ENCODE measurements around the gene TMEM245. TPM values are rescaled to one million over a fixed set of nuclear protein-coding genes. Genes with fewer than 3 reads are reported as not detected.
A peak's percentile ranks its signal among the peaks of the same experiment; 100 is the strongest.
"Not testable (repeated sequence)": the region's sequence is repeated elsewhere in the genome, so short reads cannot be mapped to it uniquely, and the experiment has no call there.

TMEM245 gene
- total RNA-seq, 2 experiments from 2014 or later: 25.9 to 39.2 TPM

- Mint-ChIP-seq H3K9me3 (ENCODE audit: low read depth) (peaks cover 10% of the 10 kb centered on the region), H3K27me3 (peaks cover 19% of the 10 kb centered on the region), H3K27ac (no peak overlapping the region), H3K4me1 (no peaks in the 10 kb centered on the region), H3K4me3 (no peak overlapping the region), H3K36me3 (no peaks in the 10 kb centered on the region)
- ATAC-seq (no peak), DNase-seq (no peak)
- CTCF ChIA-PET: no interaction called here
These were observed 30.0 kb upstream of the TMEM245 start for GRCh38 chr9:109149722-109150121.

- peaks cover 13% of the 10 kb centered on the region for H3K27me3 Mint-ChIP-seq
- no peaks in the 10 kb centered on the region for H3K36me3 Mint-ChIP-seq
- H3K9me3 Mint-ChIP-seq (ENCODE audit: low read depth): peaks cover 8% of the 10 kb centered on the region
- H3K27ac Mint-ChIP-seq: no peak overlapping the region
- no peak for DNase-seq
- CTCF ChIA-PET: no interaction called here
- ATAC-seq: no peak
- no peak overlapping the region for H3K4me3 Mint-ChIP-seq
- H3K4me1 Mint-ChIP-seq: peaks cover 2% of the 10 kb centered on the region
These were observed 29.3 kb upstream of the TMEM245 start for GRCh38 chr9:109149089-109149488.

GRCh38 chr9:109145051-109145450 is 25.3 kb upstream of the TMEM245 start:
- peaks cover 6% of the 10 kb centered on the region for H3K4me1 Mint-ChIP-seq
- peaks cover 17% of the 10 kb centered on the region for H3K27me3 Mint-ChIP-seq
- no peak for DNase-seq
- H3K27ac Mint-ChIP-seq: no peak overlapping the region
- no peaks in the 10 kb centered on the region for H3K9me3 Mint-ChIP-seq (ENCODE audit: low read depth)
- H3K36me3 Mint-ChIP-seq: no peaks in the 10 kb centered on the region
- no peak for ATAC-seq
- H3K4me3 Mint-ChIP-seq: no peak overlapping the region
- CTCF ChIA-PET: no interaction called here

DNA sequence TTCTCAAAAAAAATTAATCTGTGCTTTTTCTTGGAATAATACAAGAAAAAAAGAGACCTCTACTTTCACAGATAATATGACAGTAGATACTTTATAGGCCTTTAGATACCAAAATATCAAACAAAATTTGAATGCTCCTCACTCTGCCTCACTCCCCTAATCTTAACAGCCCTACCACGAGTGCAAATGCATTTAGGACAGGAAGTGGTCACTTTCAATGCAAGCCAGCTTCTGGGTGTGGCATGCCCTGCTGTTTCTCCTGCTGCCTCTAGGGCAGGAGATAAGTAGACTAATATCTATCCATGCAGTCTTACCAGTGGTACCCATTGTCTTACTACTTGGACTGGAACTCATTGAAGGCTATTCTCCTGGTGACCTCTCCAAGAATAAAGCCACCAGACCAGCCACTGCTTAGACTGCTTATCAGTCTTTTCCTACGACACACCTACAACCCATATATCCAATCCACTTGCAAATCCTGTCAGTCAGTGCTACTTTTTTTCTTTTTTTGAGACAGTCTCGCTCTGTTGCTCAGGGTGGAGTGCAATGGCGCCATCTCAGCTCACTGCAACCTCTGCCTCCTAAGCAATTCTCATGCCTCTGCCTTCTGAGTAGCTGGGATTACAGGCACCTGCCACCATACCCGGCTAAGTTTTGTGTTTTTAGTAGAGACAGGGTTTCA is 24.3 kb upstream of the TMEM245 start:
- Mint-ChIP-seq H3K4me1 (peaks cover 6% of the 10 kb centered on the region), H3K36me3 (no peaks in the 10 kb centered on the region), H3K4me3 (no peak overlapping the region), H3K27ac (peak overlapping the region; percentile 61), H3K27me3 (peaks cover 15% of the 10 kb centered on the region), H3K9me3 (ENCODE audit: low read depth) (no peaks in the 10 kb centered on the region)
- peak; percentile 97 for ATAC-seq
- CTCF ChIA-PET: no interaction called here
- peak; percentile 76 for DNase-seq

DNA sequence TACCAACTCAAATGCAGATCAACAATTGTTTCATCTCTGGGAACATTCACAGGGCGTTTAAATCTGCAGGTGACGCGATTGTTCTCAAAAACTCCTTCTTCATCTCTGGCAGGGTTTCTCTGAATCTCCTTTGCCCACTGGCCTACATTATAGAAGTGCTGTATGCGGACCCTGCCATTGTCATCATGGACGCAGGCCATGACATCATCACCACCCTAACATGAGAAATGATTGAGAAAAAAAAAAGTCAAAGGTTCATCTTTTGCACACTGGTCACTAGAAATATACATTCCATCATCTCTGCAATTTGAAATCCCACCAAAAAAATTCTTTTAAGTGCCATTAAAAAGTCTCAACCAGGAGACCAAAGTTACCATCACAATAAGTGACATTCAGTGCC is 21.6 kb upstream of the TMEM245 start:
- ATAC-seq (no peak), DNase-seq (no peak)
- CTCF ChIA-PET: no interaction called here
- no peaks in the 10 kb centered on the region for H3K36me3 Mint-ChIP-seq
- H3K27me3 Mint-ChIP-seq: peaks cover 8% of the 10 kb centered on the region
- H3K4me1 Mint-ChIP-seq: peaks cover 6% of the 10 kb centered on the region
- H3K9me3 Mint-ChIP-seq (ENCODE audit: low read depth): no peaks in the 10 kb centered on the region
- no peak overlapping the region for H3K27ac Mint-ChIP-seq
- no peak overlapping the region for H3K4me3 Mint-ChIP-seq

DNA sequence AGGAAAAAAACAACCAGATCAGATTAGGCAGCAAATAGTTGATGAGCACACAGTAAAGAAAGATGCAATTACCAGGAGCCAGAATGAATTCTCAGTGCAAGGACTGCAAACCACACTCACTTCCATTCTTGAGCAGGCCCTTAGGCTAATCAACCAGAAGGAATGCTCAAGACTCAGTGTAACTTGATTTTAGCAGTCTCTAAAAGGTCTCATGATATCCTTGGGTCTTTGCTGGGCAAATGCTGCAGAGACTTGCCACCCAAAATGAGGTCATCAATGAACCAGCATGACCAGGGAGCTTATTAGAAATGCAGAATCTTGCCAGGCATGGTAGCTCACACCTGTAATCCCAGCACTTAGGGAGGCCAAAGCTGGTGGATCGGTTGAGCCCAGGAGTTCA is 20.1 kb upstream of the TMEM245 start:
- no peak for ATAC-seq
- Mint-ChIP-seq H3K4me3 (no peak overlapping the region), H3K9me3 (ENCODE audit: low read depth) (no peaks in the 10 kb centered on the region), H3K4me1 (peaks cover 6% of the 10 kb centered on the region), H3K36me3 (no peaks in the 10 kb centered on the region), H3K27ac (no peak overlapping the region), H3K27me3 (peaks cover 8% of the 10 kb centered on the region)
- CTCF ChIA-PET: no interaction called here
- DNase-seq: no peak

GRCh38 chr9:109138421-109138820 is 18.7 kb upstream of the TMEM245 start:
- Mint-ChIP-seq H3K36me3 (no peaks in the 10 kb centered on the region), H3K9me3 (ENCODE audit: low read depth) (no peaks in the 10 kb centered on the region), H3K4me1 (no peaks in the 10 kb centered on the region), H3K27me3 (peaks cover 8% of the 10 kb centered on the region), H3K4me3 (no peak overlapping the region), H3K27ac (no peak overlapping the region)
- ATAC-seq (no peak), DNase-seq (no peak)
- CTCF ChIA-PET: no interaction called here

GRCh38 chr9:109134167-109134578 is 14.4 kb upstream of the TMEM245 start:
- H3K27ac Mint-ChIP-seq: no peak overlapping the region

GRCh38 chr9:109133533-109133932 is 13.8 kb upstream of the TMEM245 start:
- no peak for DNase-seq
- Mint-ChIP-seq H3K4me1 (peaks cover 3% of the 10 kb centered on the region), H3K9me3 (ENCODE audit: low read depth) (no peaks in the 10 kb centered on the region), H3K27ac (no peak overlapping the region), H3K27me3 (peaks cover 3% of the 10 kb centered on the region), H3K4me3 (no peak overlapping the region), H3K36me3 (no peaks in the 10 kb centered on the region)
- CTCF ChIA-PET: no interaction called here
- ATAC-seq: no peak

More at GRCh38 chr9:109134167-109134578, 14.4 kb upstream of the TMEM245 start:
- Mint-ChIP-seq H3K9me3 (ENCODE audit: low read depth) (no peaks in the 10 kb centered on the region), H3K36me3 (no peaks in the 10 kb centered on the region), H3K4me3 (no peak overlapping the region), H3K4me1 (peaks cover 3% of the 10 kb centered on the region), H3K27me3 (peaks cover 3% of the 10 kb centered on the region)
- DNase-seq (no peak), ATAC-seq (no peak)
- CTCF ChIA-PET: no interaction called here

DNA sequence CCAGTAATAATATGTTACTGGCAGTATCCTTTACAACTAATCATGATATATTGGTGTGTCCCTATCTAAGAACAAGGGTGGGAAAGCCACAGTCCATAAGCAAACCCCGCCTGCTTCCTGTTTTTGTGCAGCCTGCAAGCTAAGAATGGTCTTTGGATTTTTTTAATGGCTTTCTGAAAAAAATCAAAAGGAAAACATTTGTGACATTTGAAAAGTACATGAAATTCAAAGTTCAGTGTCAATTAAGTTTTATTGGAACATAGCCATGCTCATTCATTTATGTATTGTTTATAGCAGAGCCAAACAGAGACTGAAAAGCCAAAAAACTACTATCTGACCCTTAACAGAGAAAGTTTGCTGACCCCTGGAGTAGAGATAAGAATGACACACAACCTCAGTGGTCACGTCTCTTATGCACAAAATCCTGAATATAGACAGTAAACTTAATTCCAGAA is 12.8 kb upstream of the TMEM245 start:
- no peak for DNase-seq
- Mint-ChIP-seq H3K4me1 (peaks cover 3% of the 10 kb centered on the region), H3K4me3 (no peak overlapping the region), H3K27me3 (peaks cover 3% of the 10 kb centered on the region), H3K9me3 (ENCODE audit: low read depth) (no peaks in the 10 kb centered on the region), H3K36me3 (no peaks in the 10 kb centered on the region), H3K27ac (no peak overlapping the region)
- CTCF ChIA-PET: no interaction called here
- no peak for ATAC-seq

- CTCF ChIA-PET: interaction anchor here (0.7 kb wide), 1 partner anchor 12 kb away, joined by 3 read pairs; no protein-coding TSS in a partner anchor
- no peak for DNase-seq
These were observed 9.9 kb upstream of the TMEM245 start for GRCh38 chr9:109129470-109130197.

GRCh38 chr9:109126671-109127070 is 6.9 kb upstream of the TMEM245 start:
- DNase-seq; CTCF ChIA-PET; H3K4me3 Mint-ChIP-seq; H3K27ac Mint-ChIP-seq; H3K36me3 Mint-ChIP-seq; H3K27me3 Mint-ChIP-seq; ATAC-seq; H3K9me3 Mint-ChIP-seq (ENCODE audit: low read depth): not testable (repeated sequence)
- H3K4me1 Mint-ChIP-seq: peaks cover 12% of the 10 kb centered on the region

More at GRCh38 chr9:109129470-109130197, 9.9 kb upstream of the TMEM245 start:
- Mint-ChIP-seq H3K4me1 (peaks cover 3% of the 10 kb centered on the region), H3K36me3 (no peaks in the 10 kb centered on the region), H3K9me3 (ENCODE audit: low read depth) (no peaks in the 10 kb centered on the region), H3K27me3 (no peaks in the 10 kb centered on the region), H3K27ac (no peak overlapping the region), H3K4me3 (no peak overlapping the region)
- no peak for ATAC-seq

DNA sequence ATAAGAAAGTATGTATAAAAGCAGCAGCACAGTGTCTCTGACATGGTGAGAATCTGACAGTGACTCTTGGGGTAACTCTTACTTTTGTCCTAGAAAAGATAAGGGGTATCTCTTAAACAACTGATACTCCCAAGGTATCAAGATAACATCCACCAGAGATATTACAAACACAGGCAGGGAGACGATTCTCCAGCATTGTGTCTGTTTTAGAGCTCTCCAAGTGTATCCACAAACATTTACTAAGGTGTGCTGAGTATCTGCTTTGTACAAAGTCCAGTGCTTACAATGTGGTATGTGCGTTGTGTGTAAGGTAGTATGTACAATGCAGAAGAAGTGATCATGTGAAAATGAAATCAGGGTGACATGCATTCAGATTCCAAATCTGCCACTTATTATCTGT is 4.4 kb upstream of the TMEM245 start:
- Mint-ChIP-seq H3K27ac (no peak overlapping the region), H3K9me3 (ENCODE audit: low read depth) (no peaks in the 10 kb centered on the region), H3K4me1 (peaks cover 18% of the 10 kb centered on the region), H3K4me3 (no peak overlapping the region), H3K27me3 (no peaks in the 10 kb centered on the region), H3K36me3 (peaks cover 2% of the 10 kb centered on the region)
- ATAC-seq (no peak), DNase-seq (no peak)
- CTCF ChIA-PET: no interaction called here
